SH-SY5Y (cell line): ENCODE data around the gene CNOT10.

Source experiments
- GATA2 ChIP-seq: IDR thresholded peaks from 2 replicates; pipeline ENCODE4 v1.6.1; 2011; ENCODE audit warnings: mild to moderate bottlenecking, low read depth, low read length
- GATA3 ChIP-seq: IDR thresholded peaks from 2 replicates; pipeline ENCODE4 v1.6.1; 2011; ENCODE audit warnings: low read depth, mild to moderate bottlenecking, low read length, moderate library complexity

- no peak for TF ChIP-seq GATA2
- TF ChIP-seq GATA3 = no peak
Measured at GRCh38 chr3:32819551-32820348, 134.8 kb downstream of the CNOT10 start.
